HCT116 (cell line): ENCODE data around the gene HMCN2. TPM values are rescaled to one million over a fixed set of nuclear protein-coding genes. Genes with fewer than 3 reads are reported as not detected.

Experiments
- ATAC-seq: fragments of 200-7000 bp; cut with Tn5 transposase; 2 replicates; pipeline ENCODE4 v1.9.1; 2020; ENCODE audit warnings: mild to moderate bottlenecking, moderate library complexity
- BruUV-seq: library from RNA; stranded (reverse); fragments of 400-500 nt; replicated peaks from 2 replicates; lab custom pipeline; 2021; lab: Mats Ljungman, UMichigan
- CTCF ChIA-PET: fragments of 300-600 bp; sonication (Branson Sonifier 250); formaldehyde crosslinking; loops from one replicate; lab custom pipeline; 2021; ENCODE audit warnings: antibody characterized with exemption; lab: Charles Lee
- POLR2A ChIA-PET: fragments of 300-600, 350-600 bp; sonication (Branson Sonifier 250); formaldehyde crosslinking; loops from one replicate; lab custom pipeline; 2021; ENCODE audit warnings: antibody characterized with exemption; lab: Charles Lee
- RAD21 ChIA-PET, 2 experiments: fragments of 300-600 bp; sonication (Branson Sonifier 250); formaldehyde crosslinking; loops; one replicate each; lab custom pipeline; 2023; ENCODE audit warnings: low total read pairs in 2 of 2; ENCODE audit not compliant: uncharacterized antibody in 2 of 2, unreplicated experiment in 2 of 2, low non-redundant PET in 1 of 2; lab: Charles Lee
- DNase-seq: peaks from one replicate; pipeline ENCODE4 v3.0.0-alpha.2; 2010; ENCODE audit warnings: low read depth, low spot score
- H2AFZ ChIP-seq: fragments of 200-600 bp; shearing (Covaris generic), sonication (generic); 2 replicates; pipeline ENCODE4 v1.6.1; 2017; ENCODE audit warnings: low read depth, mixed run types, mixed read lengths, antibody characterized with exemption, low read length; ENCODE audit not compliant: poor library complexity, severe bottlenecking
- H3K27ac ChIP-seq: 2 replicates; pipeline ENCODE4 v1.5.1; 2012; ENCODE audit warnings: low read depth, low read length
- H3K27me3 ChIP-seq: fragments of 200-600 bp; sonication (generic); 2 replicates; pipeline ENCODE4 v1.6.1; 2016; ENCODE audit warnings: mixed run types, low read length, mixed read lengths; ENCODE audit not compliant: insufficient read depth
- H3K36me3 ChIP-seq, 2 experiments: fragments of 200-500 bp in 1 of 2; fragments of 200-600 bp in 1 of 2; sonication (Bioruptor generic) in 1 of 2; sonication (generic) in 1 of 2; 2 replicates each; pipeline versions ENCODE4 v1.5.1 to v1.6.1; 2014 to 2016; ENCODE audit warnings: low read length in 2 of 2, inconsistent platforms in 1 of 2, mixed read lengths in 1 of 2, mixed run types in 1 of 2; ENCODE audit not compliant: insufficient read depth in 2 of 2, control insufficient read depth in 1 of 2
- H3K4me1 ChIP-seq, 2 experiments: fragments of 200-600 bp in 1 of 2; sonication (generic) in 1 of 2; 2 replicates each; pipeline versions ENCODE4 v1.5.1 to v1.6.1; 2012 to 2017; ENCODE audit warnings: low read length in 2 of 2, inconsistent platforms in 1 of 2, mild to moderate bottlenecking in 1 of 2, mixed read lengths in 1 of 2, mixed run types in 1 of 2, moderate library complexity in 1 of 2; ENCODE audit not compliant: insufficient read depth in 2 of 2, control insufficient read depth in 1 of 2
- H3K4me2 ChIP-seq: fragments of 200-600 bp; sonication (generic); 2 replicates; pipeline ENCODE4 v1.6.1; 2017; ENCODE audit warnings: mixed run types, low read length, mixed read lengths
- H3K4me3 ChIP-seq, 2 experiments: fragments of 200-600 bp in 1 of 2; sonication (generic) in 1 of 2; replicated peaks in 1 of 2; 2 replicates each; pipeline ENCODE4 v1.5.1; 2011 to 2016; ENCODE audit warnings: low read length in 2 of 2, control low read depth in 1 of 2, low read depth in 1 of 2, mild to moderate bottlenecking in 1 of 2, mixed read lengths in 1 of 2, mixed run types in 1 of 2
- H3K79me2 ChIP-seq: fragments of 200-600 bp; sonication (generic); 2 replicates; pipeline ENCODE4 v1.6.1; 2017; ENCODE audit warnings: mild to moderate bottlenecking, mixed run types, low read length, moderate library complexity, mixed read lengths; ENCODE audit not compliant: insufficient read depth
- H3K9ac ChIP-seq: fragments of 200-600 bp; sonication (generic); 2 replicates; pipeline ENCODE4 v1.6.1; 2016; ENCODE audit warnings: low read length, mixed read lengths
- H3K9me2 ChIP-seq: fragments of 200-600 bp; sonication (generic), shearing (Covaris generic); 2 replicates; pipeline ENCODE4 v1.6.1; 2017; ENCODE audit warnings: mixed run types, mild to moderate bottlenecking, moderate library complexity; ENCODE audit not compliant: insufficient read depth
- H3K9me3 ChIP-seq, 2 experiments: fragments of 200-500 bp in 1 of 2; fragments of 200-600 bp in 1 of 2; sonication (Bioruptor generic) in 1 of 2; sonication (generic) in 1 of 2; 2 replicates each; pipeline ENCODE4 v1.6.1; 2014 to 2017; ENCODE audit warnings: low read length in 2 of 2, mixed read lengths in 2 of 2, inconsistent platforms in 1 of 2, low read depth in 1 of 2, mild to moderate bottlenecking in 1 of 2, mixed run types in 1 of 2, moderate library complexity in 1 of 2; ENCODE audit not compliant: control insufficient read depth in 1 of 2, insufficient read depth in 1 of 2
- H4K20me1 ChIP-seq: fragments of 200-600 bp; sonication (generic), shearing (Covaris generic); 2 replicates; pipeline ENCODE4 v1.6.1; 2017; ENCODE audit warnings: mixed run types, mild to moderate bottlenecking, moderate library complexity; ENCODE audit not compliant: insufficient read depth
- CBX3 ChIP-seq: IDR thresholded peaks from 2 replicates; pipeline ENCODE4 v1.6.1; 2012; ENCODE audit warnings: low read depth
- CEBPB ChIP-seq: IDR thresholded peaks from 2 replicates; pipeline ENCODE4 v1.6.1; 2012; ENCODE audit warnings: low read depth
- EGR1 ChIP-seq: IDR thresholded peaks from 2 replicates; pipeline ENCODE4 v1.6.1; 2012; ENCODE audit warnings: low read depth
- ELF1 ChIP-seq: IDR thresholded peaks from 2 replicates; pipeline ENCODE4 v1.6.1; 2012; ENCODE audit warnings: low read depth, borderline replicate concordance
- EZH2 ChIP-seq: fragments of 200-600 bp; sonication (generic); IDR thresholded peaks from 2 replicates; pipeline ENCODE4 v1.6.1; 2017; ENCODE audit warnings: antibody characterized with exemption, mixed run types
- FOSL1 ChIP-seq: IDR thresholded peaks from 2 replicates; pipeline ENCODE4 v1.6.1; 2012; ENCODE audit warnings: low read depth
- JUND ChIP-seq: IDR thresholded peaks from 2 replicates; pipeline ENCODE4 v1.6.1; 2012
- POLR2A ChIP-seq: IDR thresholded peaks from 2 replicates; pipeline ENCODE4 v1.7.0; 2011; ENCODE audit warnings: borderline replicate concordance; ENCODE audit not compliant: insufficient read depth, insufficient read length; ENCODE audit errors: extremely low read depth
- POLR2AphosphoS5 ChIP-seq: IDR thresholded peaks from 2 replicates; pipeline ENCODE4 v1.6.1; 2011; ENCODE audit warnings: mild to moderate bottlenecking, low read depth, low read length, moderate library complexity
- RAD21 ChIP-seq: IDR thresholded peaks from 2 replicates; pipeline ENCODE4 v1.6.1; 2012; ENCODE audit warnings: low read depth, mild to moderate bottlenecking
- SIN3A ChIP-seq: IDR thresholded peaks from 2 replicates; pipeline ENCODE4 v1.6.1; 2012; ENCODE audit warnings: low read depth
- SP1 ChIP-seq: IDR thresholded peaks from 2 replicates; pipeline ENCODE4 v1.6.1; 2012; ENCODE audit warnings: low read depth
- SRF ChIP-seq: IDR thresholded peaks from 2 replicates; pipeline ENCODE4 v1.6.1; 2012; ENCODE audit warnings: low read depth
- YY1 ChIP-seq: IDR thresholded peaks from 2 replicates; pipeline ENCODE4 v1.6.1; 2011; ENCODE audit warnings: low read length, low read depth, moderate library complexity, mild to moderate bottlenecking; ENCODE audit not compliant: insufficient replicate concordance; ENCODE audit errors: extremely low read depth
- ZFX ChIP-seq: fragments of 450-650 bp; IDR thresholded peaks from 2 replicates; pipeline ENCODE4 v1.6.1; 2017
- ZNF274 ChIP-seq: fragments of 200-500 bp; sonication (Bioruptor generic); IDR thresholded peaks from 2 replicates; pipeline ENCODE4 v1.6.1; 2014; ENCODE audit warnings: mild to moderate bottlenecking, low read depth, low read length, inconsistent platforms
- intact Hi-C: fragments of 100-400 bp; cut with micrococcal nuclease; formaldehyde crosslinking; loops from 2 replicates; pipeline ENCODE4 v1.10.0; 2022
- total RNA-seq: library from RNA; stranded (reverse); gene quantifications from one replicate; pipeline ENCODE4 v1.2.1, GENCODE V29; 2021; ENCODE audit not compliant: unreplicated experiment
- TF ChIP-seq, protein P1 (sequence below), 3 experiments: fragments of 200-600 bp in 1 of 3; sonication (generic) in 1 of 3; IDR thresholded peaks in 2 of 3; conservative IDR thresholded peaks in 1 of 3; 2 replicates each; pipeline ENCODE4 v1.5.1; 2012 to 2017; ENCODE audit warnings: low read depth in 2 of 3, low read length in 2 of 3, antibody characterized with exemption in 1 of 3, borderline replicate concordance in 1 of 3, control low read depth in 1 of 3, mild to moderate bottlenecking in 1 of 3, mixed read lengths in 1 of 3, mixed run types in 1 of 3, moderate library complexity in 1 of 3; ENCODE audit not compliant: insufficient read depth in 1 of 3
- TF ChIP-seq, protein P2 (sequence below): IDR thresholded peaks from 2 replicates; pipeline ENCODE4 v1.6.1; 2012
- TF ChIP-seq, protein P3 (sequence below): IDR thresholded peaks from 2 replicates; pipeline ENCODE4 v1.6.1; 2012; ENCODE audit warnings: low read depth
- TF ChIP-seq, protein P4 (sequence below): IDR thresholded peaks from 2 replicates; pipeline ENCODE4 v1.6.1; 2011; ENCODE audit warnings: mild to moderate bottlenecking, low read length, moderate library complexity; ENCODE audit not compliant: insufficient replicate concordance; ENCODE audit errors: extremely low read depth

HMCN2 gene
- total RNA-seq, 1 experiment from 2014 or later, result 0.22 TPM

DNA sequence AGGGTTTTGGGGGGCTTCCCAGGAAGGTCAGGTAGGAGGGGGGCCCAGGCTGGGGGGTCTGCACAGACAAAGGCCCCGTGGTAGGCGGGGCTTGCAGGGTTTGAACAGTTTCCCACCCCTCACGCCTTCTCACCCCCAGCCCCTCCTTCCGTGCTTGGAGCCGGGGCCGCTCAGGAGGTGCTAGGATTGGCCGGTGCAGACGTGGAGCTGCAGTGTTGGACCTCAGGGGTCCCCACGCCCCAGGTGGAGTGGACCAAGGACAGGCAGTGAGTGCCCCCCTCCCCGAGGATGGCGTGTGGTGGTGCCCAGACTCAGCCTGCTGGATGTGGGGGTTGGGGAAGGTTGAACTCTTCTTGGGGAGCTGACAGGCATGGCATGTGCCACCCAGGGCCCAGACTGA, 83.8 kb downstream of the HMCN2 start (continued):
- TF ChIP-seq CEBPB, result no peak
- TF ChIP-seq SP1, result no peak
- TF ChIP-seq, protein P1, sequence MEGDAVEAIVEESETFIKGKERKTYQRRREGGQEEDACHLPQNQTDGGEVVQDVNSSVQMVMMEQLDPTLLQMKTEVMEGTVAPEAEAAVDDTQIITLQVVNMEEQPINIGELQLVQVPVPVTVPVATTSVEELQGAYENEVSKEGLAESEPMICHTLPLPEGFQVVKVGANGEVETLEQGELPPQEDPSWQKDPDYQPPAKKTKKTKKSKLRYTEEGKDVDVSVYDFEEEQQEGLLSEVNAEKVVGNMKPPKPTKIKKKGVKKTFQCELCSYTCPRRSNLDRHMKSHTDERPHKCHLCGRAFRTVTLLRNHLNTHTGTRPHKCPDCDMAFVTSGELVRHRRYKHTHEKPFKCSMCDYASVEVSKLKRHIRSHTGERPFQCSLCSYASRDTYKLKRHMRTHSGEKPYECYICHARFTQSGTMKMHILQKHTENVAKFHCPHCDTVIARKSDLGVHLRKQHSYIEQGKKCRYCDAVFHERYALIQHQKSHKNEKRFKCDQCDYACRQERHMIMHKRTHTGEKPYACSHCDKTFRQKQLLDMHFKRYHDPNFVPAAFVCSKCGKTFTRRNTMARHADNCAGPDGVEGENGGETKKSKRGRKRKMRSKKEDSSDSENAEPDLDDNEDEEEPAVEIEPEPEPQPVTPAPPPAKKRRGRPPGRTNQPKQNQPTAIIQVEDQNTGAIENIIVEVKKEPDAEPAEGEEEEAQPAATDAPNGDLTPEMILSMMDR (IDR thresholded peaks at IDR 0.05 in 2 of 3, conservative IDR thresholded peaks at IDR 0.05 in 1 of 3; ENCODE audit: borderline replicate concordance in 1 of 3, insufficient read depth in 1 of 3, low read depth in 2 of 3, low read length in 2 of 3), result no peak
- TF ChIP-seq, all 23 proteins: peak for 0

DNA sequence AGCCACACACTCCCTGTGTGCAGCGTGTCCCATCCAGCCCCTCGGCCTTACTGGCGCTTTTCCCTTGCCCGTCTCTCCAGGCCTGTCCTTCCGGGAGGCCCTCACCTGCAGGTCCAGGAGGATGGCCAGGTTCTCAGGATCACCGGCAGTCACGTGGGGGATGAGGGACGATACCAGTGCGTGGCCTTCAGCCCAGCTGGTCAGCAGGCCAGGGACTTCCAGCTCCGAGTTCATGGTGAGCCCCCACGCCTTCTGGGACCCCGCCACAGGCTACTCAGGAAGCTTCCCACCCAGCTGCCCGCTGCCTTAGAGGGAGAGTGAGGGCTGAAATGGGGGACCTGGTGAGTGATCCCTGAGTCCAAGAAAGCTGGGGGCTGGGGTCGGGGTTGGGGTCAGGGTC, 85.8 kb downstream of the HMCN2 start:
- Histone ChIP-seq H3K36me3 (no peaks in the 10 kb centered on the region), H3K4me2 (no peak overlapping the region), H2AFZ (no peak overlapping the region), H3K9ac (no peak overlapping the region), H4K20me1 (no peaks in the 10 kb centered on the region), H3K4me3 (no peak overlapping the region), H3K4me1 (no peaks in the 10 kb centered on the region), H3K27ac (no peak overlapping the region), H3K9me2 (no peaks in the 10 kb centered on the region), H3K9me3 (no peaks in the 10 kb centered on the region), H3K79me2 (no peaks in the 10 kb centered on the region), H3K27me3 (no peaks in the 10 kb centered on the region)
- ChIA-PET POLR2A (no interaction called here), CTCF (no interaction called here), RAD21 (no interaction called here)
- BruUV-seq, result no TSS peak
- no peak for ATAC-seq
- DNase-seq, result no peak
- intact Hi-C loops, result no loop called here
- TF ChIP-seq SP1 (no peak), POLR2AphosphoS5 (no peak), SIN3A (no peak), RAD21 (no peak), ELF1 (no peak), ZNF274 (no peak), EGR1 (no peak), SRF (no peak), FOSL1 (no peak), POLR2A (no peak), JUND (no peak), CBX3 (no peak), EZH2 (no peak), ZFX (no peak), CEBPB (no peak), YY1 (no peak)
- TF ChIP-seq, protein P2, sequence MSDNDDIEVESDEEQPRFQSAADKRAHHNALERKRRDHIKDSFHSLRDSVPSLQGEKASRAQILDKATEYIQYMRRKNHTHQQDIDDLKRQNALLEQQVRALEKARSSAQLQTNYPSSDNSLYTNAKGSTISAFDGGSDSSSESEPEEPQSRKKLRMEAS, result no peak
- TF ChIP-seq, protein P3, sequence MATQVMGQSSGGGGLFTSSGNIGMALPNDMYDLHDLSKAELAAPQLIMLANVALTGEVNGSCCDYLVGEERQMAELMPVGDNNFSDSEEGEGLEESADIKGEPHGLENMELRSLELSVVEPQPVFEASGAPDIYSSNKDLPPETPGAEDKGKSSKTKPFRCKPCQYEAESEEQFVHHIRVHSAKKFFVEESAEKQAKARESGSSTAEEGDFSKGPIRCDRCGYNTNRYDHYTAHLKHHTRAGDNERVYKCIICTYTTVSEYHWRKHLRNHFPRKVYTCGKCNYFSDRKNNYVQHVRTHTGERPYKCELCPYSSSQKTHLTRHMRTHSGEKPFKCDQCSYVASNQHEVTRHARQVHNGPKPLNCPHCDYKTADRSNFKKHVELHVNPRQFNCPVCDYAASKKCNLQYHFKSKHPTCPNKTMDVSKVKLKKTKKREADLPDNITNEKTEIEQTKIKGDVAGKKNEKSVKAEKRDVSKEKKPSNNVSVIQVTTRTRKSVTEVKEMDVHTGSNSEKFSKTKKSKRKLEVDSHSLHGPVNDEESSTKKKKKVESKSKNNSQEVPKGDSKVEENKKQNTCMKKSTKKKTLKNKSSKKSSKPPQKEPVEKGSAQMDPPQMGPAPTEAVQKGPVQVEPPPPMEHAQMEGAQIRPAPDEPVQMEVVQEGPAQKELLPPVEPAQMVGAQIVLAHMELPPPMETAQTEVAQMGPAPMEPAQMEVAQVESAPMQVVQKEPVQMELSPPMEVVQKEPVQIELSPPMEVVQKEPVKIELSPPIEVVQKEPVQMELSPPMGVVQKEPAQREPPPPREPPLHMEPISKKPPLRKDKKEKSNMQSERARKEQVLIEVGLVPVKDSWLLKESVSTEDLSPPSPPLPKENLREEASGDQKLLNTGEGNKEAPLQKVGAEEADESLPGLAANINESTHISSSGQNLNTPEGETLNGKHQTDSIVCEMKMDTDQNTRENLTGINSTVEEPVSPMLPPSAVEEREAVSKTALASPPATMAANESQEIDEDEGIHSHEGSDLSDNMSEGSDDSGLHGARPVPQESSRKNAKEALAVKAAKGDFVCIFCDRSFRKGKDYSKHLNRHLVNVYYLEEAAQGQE, result no peak
- TF ChIP-seq, protein P4, sequence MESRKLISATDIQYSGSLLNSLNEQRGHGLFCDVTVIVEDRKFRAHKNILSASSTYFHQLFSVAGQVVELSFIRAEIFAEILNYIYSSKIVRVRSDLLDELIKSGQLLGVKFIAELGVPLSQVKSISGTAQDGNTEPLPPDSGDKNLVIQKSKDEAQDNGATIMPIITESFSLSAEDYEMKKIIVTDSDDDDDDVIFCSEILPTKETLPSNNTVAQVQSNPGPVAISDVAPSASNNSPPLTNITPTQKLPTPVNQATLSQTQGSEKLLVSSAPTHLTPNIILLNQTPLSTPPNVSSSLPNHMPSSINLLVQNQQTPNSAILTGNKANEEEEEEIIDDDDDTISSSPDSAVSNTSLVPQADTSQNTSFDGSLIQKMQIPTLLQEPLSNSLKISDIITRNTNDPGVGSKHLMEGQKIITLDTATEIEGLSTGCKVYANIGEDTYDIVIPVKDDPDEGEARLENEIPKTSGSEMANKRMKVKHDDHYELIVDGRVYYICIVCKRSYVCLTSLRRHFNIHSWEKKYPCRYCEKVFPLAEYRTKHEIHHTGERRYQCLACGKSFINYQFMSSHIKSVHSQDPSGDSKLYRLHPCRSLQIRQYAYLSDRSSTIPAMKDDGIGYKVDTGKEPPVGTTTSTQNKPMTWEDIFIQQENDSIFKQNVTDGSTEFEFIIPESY, result no peak
